GM19467 (cell line): ENCODE results near the gene LCNL1.

Experiments used
- ATAC-seq: cut with Tn5 transposase; IDR thresholded peaks from one replicate; pipeline ENCODE4 v1.9.1; 2021; ENCODE audit warnings: mild to moderate bottlenecking, moderate library complexity; ENCODE audit not compliant: unreplicated experiment

Gene LCNL1

DNA sequence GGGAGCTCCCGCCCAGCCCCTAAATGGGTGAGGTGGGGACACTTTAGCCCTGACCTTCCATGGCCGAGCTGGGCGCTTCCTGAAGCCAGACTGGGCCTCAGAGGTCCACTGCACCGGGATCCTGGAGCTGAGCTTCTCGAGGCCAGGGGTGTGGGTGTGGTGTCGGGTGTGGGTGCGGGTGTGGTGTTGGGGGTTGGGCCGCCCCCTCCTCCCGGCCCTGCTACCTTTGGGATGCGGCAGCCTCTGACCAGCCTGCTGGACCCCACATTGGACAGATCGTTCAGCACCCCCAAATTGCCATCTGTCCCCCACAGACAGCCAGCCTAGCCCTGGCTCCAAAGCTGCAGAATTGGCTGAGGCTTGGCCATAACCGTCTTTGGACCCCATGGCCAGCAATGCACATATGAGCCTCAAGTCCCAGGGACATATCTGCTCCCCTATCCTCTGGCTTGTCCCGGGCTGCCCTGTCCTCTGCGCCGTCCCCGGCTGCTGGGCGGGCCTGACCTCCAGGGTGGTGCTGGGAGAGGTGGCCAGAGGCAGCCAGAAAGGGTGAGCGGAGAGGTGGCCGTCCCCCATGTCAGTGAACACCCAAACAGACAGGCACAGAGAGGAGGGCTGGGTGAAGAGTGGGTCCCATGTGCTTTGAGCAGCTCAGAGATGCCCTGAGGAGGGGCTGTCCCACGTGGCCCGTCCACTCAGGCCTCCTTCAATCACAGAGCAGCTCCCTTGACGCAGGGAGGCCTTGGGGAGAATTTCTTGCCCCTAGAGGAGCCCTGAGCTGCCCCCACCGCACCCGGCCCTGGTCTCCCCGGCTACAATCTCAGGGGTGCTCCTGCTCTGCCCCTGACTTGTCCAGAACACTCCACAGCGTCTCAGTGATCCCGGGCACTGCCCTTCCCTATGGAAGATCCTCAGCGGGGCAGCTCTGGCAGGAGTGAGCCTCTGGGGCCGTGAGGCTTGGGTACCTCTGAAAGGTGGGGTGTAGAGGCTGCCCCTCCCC, 8.9 kb upstream of the LCNL1 start:
- no peak for ATAC-seq

DNA sequence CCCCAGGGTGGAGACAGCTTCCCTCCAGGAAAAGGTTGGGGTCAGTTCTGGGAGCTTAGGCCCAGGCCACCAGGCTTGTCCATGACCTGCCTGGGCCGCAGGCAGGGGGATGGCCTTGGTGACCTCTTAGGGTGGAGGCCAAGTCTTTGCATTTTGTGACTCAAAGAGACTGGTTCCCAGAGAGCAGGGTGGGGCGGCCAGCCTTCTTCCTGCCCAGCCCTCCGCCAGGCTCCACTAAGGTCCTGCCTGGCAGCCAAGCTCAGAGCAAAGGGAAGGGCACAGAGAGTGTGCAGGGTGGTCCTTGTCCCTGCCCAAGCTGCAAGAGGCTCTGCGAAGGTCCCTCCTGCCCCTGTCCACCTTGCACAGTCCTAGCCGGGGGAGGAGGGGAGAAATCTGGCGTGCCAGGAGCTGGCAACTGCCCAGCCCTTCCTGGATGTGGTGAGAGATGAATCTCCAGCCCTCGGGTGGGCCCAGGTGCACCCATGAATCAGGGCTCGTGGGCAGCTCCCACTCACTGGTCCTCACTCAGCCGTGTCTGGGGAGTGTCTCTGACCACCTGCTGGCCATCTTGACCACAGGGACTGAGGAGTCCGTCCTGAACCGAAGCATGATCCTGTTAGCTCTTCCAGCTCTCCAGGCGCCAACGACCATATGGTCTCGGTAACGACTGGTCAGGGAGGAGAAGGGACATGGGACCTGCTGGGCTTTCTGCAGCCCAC, 7.8 kb upstream of the LCNL1 start:
- ATAC-seq, result no peak

DNA sequence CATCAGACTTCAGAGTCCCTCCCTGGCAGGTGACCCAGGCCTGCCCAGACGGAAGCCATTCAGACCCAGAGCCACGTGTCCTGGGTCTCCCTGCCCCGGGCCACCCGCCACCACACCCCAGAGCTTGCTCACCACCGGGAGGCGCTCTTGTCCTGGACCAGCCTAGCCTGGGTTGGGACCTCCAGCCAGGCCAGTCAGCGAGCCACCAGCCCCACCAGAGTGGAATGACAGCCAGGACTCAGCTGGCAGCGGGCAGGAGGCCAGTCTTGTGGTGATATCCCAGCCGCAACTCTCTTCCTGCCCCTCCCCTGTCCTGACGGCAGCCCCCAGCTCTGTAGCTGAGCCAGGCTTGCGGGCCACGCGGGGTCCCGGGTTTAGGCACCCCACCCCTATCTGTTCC, 7.1 kb upstream of the LCNL1 start:
- ATAC-seq, result no peak

DNA sequence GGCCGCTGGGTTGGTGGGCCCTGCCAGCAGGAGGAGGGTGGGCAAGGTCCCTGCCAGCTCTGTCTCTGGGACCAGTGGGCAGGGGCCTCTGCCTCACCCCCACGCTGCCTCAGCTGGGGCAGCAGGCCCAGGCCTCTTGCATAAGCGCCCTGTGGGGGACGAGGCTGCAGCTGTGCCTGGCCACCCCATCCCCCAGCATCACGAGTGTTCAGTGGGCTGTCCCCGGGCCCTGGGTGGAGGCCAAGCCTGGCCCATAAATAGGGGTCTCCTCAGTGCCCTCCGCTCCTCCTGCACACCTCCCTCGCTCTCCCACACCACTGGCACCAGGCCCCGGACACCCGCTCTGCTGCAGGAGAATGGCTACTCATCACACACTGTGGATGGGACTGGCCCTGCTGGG, 5.6 kb upstream of the LCNL1 start, which contains the start of gene PTGDS:
Gene PTGDS, plus strand, starts transcription at position 282 of the 400 bp plus-strand sequence. Its CDS starts 75 bp downstream, at position 357.
- no peak for ATAC-seq

DNA sequence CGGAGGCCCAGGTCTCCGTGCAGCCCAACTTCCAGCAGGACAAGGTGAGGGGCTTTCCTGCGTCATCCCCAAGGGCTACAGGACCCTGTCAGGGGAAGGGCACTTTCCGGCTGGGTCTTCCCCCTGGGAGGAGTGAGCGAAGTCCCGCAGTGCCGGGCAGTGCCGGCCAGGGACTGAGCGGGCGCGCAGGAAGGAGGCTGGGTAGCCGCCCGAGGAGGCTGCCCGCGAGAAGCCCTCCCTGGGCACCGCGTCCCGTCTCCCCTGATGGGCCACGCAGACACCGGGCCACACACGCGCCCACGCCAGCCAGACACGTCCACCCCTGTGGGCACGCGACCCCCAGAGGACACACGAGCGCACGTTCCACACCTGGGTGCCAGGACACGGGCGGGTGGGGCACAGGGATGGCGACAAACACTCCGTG, 5.1 kb upstream of the LCNL1 start:
- no peak for ATAC-seq

DNA sequence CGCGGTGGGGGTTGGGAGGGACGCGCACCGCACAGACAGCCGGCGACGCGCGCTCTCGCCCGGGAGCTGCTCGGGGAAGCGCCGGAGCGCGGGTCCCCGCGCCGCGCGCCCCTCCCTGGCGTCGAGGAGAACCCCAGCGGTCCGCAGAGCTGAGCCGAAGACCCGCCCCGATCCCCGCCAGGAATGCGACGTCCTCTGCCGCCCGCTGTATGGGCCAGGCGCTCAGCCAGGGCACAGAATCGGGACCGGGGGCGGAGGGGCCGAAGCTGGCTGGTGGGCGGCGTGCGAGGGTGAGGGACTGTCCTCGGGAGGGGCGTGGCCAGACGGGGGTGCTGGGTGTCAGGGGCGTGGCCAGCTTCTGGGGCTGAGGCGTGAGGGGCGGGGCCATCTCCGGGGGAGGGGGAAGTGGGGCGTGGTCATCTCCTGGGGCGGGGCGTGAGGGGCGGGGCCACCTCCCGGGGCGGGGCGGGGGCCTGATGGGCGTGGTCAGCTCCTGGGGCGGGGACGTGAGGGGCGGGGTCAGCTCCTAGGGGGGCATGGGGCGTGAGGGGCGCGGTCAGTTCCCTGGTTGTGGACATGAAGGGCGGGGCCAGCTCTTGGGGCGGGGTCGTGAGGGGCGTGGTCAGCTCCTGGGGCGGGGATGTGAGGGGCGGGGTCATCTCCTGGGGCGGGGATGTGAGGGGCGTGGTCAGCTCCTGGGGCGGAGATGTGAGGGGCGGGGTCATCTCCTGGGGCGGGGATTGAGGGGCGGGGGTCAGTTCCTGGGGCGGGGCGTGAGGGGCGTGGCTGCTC, 4.5 kb upstream of the LCNL1 start:
- ATAC-seq, result no peak

DNA sequence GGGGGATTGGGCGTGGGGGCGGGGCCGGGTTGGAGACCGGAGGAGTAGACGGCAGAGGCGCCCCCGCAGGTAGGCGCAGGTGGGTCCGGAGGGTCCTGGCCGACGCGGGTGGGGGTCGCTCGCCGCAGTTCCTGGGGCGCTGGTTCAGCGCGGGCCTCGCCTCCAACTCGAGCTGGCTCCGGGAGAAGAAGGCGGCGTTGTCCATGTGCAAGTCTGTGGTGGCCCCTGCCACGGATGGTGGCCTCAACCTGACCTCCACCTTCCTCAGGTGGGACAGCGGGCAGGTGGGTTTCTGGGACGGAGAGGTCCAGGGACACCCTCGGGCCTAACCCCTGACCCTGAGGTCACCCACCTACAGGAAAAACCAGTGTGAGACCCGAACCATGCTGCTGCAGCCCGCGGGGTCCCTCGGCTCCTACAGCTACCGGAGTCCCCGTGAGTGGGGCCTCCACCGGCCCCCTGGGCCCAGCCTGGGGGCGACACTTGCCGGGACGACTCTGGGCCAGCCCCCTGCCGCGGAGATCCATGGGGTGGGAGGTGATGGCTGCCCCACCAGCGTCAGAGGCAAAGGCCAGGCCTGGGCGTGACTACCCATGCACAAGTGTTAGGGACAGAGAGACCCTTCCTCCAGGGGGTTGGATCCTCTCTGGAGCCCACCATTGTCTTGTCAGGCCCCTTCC, 3.8 kb upstream of the LCNL1 start:
- ATAC-seq, result no peak

DNA sequence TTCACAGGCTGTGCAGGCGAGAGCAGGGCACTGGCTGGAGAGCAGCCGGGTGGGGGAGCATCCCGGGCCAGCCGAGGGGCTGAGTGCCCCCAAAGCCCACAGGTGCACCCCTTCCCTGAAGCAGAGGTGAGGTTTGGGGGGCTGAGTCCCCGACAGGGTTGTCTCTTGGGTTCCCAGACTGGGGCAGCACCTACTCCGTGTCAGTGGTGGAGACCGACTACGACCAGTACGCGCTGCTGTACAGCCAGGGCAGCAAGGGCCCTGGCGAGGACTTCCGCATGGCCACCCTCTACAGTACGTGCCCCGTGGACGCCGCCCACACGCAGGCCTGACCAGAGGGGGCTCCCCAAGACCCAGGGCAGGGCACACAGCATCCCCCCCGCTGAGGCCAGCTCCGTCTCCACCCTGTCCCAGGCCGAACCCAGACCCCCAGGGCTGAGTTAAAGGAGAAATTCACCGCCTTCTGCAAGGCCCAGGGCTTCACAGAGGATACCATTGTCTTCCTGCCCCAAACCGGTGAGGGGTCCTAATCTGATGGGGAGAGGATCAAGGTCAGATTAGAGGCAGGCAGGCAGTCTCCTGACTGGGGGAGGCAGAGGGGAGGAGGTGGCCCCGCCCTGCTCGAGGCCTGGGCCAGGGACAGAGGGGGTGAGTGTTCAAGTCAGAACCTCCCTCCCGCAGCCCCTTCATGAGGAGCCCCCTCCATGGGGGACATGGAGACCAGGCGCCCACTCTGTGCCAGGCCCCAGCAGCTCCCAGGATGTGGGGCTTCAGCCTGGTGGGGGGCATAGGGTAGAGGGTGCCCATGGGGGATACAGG, 2.8 kb upstream of the LCNL1 start:
- no peak for ATAC-seq

DNA sequence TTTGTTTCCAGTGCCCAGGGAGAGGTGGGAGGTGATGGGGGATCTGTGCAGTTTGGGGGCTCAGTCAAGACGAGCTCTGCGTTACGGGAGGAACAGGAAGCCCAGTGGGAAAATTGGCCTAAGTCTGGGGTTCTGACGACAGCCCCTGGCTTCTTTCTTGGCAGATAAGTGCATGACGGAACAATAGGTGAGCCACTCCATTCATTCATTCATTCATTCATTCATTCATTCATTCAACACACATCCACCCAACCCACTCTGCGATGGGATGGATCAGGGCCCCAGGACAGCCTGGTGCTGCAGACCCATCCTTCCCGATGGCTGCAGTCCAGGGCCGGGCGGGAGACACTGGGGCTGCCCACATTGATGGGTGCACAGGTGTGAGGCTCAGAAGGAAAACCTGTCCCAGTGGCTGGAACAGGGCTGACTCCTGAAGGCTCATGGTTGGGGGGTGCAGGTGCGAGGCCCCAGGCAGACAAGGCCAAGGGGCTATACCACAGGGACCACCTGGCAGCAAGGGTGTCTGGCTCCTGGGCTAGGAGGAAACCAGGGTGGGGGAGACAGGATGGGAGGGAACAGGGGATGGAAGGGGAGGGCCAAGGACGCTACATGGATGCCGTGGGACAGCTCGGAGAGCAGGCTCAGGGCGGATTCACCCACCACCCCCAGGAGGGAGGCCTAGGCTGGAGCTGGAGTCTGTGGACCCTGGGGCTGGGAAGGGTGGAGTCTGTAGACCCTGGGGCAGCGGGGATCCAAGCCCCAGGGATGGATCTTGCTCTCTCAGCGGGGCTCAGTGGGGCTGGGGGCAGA, 1.9 kb upstream of the LCNL1 start:
- no peak for ATAC-seq

DNA sequence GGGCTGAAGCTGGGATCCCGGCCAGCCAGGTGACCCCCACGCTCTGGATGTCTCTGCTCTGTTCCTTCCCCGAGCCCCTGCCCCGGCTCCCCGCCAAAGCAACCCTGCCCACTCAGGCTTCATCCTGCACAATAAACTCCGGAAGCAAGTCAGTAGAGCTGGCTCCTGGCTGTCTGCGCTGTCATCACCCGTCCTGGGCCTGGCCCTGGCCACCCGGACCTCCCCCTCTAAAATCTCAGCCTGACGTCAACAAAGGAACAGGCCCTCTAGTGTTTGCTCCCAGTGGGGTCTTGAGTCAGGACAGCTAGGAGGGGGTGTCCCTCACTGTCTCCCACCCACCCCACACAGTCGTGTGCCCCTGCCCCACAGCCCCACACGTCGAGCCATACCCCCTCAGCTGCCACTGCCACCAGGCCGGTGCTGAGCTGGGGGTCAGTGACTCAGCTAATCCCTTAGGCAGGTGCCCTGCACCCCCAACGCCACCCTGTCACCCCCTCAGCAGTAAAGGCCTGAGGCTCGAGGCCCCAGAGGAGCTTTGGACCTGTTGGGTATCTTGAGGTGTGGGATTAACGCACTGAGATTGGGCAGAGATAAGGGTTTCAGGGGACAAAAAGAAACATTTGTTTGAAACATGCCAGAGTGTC, 1.1 kb upstream of the LCNL1 start:
- no peak for ATAC-seq

DNA sequence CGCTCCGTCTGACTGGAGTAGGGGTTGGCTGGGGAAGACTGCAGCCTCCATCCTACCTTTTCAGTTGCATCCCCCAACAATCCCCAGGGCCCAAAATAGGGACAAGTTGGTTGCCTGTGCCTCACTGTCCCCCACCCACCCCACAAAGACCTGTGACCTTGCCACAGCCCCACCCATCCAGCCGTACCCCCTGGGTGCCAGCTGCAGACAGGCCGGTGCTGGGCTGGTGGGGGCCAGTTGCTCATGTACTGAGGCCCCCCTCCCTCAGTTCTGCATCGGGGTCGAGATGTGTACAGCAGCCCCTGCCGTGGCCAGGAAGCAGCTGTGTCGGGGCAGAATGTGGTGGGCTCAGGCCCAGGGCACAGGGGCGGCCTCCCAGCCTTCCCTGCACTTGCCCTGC, 374 bp downstream of the LCNL1 start:
- ATAC-seq, result no peak

DNA sequence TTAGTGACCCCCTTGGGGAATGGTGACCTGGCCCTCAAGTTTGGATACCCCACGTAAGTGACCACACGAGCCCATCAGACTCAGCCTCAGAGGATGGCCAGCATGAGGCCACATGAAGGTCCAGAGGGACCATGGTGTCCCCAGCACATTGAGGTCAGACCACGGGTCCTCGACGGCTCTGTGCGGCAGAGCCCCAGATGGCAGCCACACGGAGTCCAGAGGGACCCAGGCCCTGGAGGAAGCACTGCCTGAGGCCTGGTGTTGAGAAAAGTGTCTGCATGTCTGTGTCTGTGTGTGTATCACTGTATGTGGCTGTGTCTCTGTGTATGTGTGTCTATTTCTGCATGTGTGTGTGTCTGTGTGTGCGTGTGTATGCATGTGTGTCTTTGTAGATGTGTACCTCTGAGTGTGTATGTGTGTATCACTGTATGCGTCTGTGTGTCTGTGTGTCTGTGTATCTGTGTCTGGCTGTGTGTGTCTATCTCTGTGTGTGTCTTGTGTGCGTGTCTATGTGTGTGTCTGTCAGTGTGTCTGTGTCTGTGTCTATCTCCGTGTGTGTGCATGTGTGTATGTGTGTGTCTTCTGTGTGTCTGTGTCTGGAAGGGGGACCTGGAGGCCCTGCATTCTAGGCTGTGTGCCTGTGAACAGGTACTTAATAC, 992 bp downstream of the LCNL1 start:
- ATAC-seq, result no peak

DNA sequence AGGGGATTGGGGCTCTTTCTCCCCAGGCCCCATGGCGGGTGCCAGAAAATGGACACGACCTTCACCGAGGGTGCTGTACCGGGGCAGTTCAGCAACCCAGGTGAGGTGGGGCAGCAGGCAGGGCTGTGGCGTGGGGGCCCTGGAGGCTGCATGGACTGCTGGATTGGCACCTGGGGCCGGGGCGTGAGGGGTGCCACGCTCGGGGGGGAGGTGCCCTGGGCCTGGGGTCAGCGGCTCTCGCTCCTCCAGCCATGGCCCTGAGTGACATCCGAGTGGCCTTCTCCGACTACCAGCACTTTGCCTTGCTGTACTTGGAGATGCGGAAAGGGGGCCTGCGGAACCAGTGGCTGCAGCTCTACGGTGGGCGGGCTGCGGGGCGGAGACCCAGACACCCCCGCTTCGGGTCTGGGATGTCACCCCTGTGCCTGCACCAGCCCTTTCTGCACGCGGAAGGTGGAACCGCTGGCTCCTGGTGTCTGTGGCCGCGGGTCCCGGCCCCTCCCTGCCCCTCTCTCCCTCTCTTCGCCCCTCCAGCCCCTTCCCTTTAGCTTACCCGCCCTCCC, 1.8 kb downstream of the LCNL1 start:
- no peak for ATAC-seq

DNA sequence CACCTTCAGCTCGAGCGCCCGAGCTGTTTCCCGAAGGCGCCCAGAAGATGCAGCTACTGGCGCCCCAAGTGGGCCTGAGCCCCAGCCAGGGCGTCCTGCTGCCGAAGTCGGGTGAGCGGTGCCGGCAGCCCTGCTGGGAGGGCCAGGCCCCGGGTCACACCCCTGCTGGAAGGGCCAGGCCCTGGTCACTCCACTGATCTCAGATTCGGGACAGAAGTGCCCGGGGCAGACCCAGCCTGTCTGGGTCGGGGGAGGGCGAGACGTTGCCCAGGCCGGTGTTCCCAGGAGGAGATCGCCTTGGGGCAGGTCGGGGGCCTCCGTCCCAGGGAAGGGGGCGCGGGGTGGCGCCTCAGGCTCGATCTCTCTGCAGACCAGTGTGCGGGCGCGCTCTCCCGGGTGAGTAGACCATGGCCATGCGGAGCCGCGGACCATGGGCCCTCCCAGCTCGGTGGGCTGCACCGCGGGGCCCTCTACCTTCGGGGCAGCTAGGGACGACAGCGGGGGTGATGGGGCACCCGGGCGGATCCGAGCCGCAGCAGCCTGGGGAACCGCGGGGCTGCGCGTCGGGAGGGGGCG, 2.3 kb downstream of the LCNL1 start:
- ATAC-seq, result no peak

DNA sequence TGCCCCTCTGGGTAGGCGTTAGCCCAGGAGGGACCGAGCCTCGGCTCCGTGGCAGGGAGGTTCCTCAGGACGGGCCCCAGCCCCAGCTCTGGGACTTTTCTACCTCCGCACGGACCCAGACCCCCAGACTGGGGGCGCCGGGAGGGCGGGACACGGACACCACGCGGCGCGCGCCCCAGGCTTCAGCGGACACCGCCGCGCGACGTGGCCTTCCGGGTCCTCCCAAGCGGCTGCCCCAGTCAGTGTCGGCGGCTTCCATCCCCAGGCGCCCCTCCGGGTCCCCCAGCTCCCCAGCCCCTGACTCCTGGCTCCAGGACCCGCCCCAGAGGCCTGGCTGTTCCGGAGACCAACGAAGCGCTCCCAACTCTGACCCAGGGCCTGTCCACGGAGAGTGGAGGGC, 3.1 kb downstream of the LCNL1 start:
- no peak for ATAC-seq

DNA sequence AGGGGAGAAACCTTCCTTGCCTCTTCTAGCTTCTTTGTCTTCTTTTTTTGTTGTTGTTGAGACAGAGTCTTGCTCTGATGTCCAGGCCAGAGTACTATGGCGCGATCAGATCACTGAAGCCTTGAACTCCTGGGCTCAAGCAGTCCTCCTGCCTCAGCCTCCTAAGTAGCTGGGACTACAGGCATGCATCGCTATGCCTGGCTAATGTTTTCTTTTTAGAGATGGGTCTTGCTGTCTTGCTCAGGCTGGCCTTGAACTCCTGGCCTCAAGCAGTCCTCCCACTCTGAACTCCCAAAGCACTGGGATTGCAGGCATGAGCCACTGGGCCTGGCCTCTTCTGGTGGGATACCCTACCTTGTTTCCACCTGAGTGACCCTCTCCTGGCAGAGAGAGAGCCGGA, 6.1 kb downstream of the LCNL1 start:
- ATAC-seq, result no peak

DNA sequence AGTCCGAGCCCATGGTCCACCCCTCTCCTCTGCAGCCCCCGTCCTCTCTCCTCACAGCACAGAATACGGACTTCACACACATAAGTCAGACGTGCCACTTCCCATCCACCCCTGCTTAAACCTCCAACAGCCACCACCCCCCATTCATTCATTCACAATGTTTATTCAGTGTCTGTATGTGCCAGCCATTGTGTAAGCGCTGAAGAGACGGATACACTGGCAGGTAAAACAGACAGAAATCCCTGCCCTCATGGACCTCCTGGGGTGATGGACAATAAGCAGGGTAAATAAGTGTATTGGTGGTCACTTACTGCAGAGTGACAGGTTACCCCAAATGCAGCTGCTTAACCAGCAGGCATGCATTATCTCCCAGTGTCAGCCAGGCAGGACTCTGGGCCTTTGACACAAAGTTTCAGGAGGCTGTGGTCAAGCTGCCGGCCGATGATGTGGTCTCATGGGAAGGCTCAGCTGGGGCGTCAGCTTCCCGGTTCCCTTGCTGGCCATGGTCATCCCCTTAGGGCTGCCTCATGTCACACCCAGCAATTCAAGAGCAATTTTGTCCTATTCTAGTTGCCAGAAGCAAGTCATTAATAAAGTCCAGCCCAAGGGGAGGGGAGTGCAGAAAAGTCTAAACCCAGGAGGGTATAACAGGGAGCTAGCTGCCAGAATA, 7.6 kb downstream of the LCNL1 start:
- ATAC-seq, result no peak
